PC-9 (cell line): ENCODE measurements around the gene OTUD6A.

ENCODE experiments used
- EZH2 ChIP-seq: fragments of 200-600 bp; sonication (generic); IDR thresholded peaks from 2 replicates; pipeline ENCODE4 v1.8.0; 2017; ENCODE audit warnings: antibody characterized with exemption, low read depth
- TF ChIP-seq, protein P1 (sequence below): fragments of 200-600 bp; sonication (generic); conservative IDR thresholded peaks from 2 replicates; pipeline ENCODE4 v1.6.1; 2017; ENCODE audit warnings: mixed run types, antibody characterized with exemption, mild to moderate bottlenecking, moderate library complexity

GRCh38 chrX:70082723-70083122 is 20.5 kb downstream of the OTUD6A start:
- TF ChIP-seq, protein P1, sequence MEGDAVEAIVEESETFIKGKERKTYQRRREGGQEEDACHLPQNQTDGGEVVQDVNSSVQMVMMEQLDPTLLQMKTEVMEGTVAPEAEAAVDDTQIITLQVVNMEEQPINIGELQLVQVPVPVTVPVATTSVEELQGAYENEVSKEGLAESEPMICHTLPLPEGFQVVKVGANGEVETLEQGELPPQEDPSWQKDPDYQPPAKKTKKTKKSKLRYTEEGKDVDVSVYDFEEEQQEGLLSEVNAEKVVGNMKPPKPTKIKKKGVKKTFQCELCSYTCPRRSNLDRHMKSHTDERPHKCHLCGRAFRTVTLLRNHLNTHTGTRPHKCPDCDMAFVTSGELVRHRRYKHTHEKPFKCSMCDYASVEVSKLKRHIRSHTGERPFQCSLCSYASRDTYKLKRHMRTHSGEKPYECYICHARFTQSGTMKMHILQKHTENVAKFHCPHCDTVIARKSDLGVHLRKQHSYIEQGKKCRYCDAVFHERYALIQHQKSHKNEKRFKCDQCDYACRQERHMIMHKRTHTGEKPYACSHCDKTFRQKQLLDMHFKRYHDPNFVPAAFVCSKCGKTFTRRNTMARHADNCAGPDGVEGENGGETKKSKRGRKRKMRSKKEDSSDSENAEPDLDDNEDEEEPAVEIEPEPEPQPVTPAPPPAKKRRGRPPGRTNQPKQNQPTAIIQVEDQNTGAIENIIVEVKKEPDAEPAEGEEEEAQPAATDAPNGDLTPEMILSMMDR: no peak
- no peak for TF ChIP-seq EZH2
